Measurements from ENCODE around the gene MEA1.

Gene MEA1

GRCh38 chr6:42969431-42969830, 44.3 kb downstream of the MEA1 start:
- DNase-seq: no peak

GRCh38 chr6:42968783-42969182, 45.0 kb downstream of the MEA1 start:
- DNase-seq: no peak

DNA sequence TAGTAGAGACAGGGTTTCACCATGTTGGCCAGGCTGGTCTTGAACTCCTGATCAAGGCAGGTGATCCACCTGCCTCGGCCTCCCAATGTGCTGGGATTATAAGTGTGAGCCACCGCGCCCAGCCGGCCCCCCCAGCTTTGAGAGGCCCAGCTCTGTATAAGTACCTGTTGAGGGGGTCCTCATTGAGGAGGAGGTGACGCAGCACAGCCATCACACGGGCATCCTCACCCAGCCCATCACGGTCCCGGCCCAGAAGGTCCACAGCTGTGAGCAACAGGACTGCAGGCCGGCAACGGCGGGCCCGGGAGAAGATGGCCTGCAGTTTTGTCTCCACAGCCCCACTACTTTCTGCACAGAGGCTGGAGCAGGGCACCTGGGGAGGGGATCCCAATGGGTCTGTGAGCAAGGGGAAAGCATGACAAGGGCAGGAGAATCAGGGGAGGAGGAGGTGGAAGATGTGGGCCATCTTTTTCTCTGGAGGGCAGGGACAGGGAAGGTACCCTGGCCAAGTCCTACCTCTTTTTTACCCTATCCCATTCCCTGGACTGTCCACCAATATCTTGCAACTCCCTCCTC, 45.5 kb downstream of the MEA1 start:
- no peak for DNase-seq

- DNase-seq: no peak
Observed at GRCh38 chr6:42967228-42967627, 46.5 kb downstream of the MEA1 start.

- DNase-seq: no peak
Observed at GRCh38 chr6:42966571-42966970, 47.2 kb downstream of the MEA1 start.

DNA sequence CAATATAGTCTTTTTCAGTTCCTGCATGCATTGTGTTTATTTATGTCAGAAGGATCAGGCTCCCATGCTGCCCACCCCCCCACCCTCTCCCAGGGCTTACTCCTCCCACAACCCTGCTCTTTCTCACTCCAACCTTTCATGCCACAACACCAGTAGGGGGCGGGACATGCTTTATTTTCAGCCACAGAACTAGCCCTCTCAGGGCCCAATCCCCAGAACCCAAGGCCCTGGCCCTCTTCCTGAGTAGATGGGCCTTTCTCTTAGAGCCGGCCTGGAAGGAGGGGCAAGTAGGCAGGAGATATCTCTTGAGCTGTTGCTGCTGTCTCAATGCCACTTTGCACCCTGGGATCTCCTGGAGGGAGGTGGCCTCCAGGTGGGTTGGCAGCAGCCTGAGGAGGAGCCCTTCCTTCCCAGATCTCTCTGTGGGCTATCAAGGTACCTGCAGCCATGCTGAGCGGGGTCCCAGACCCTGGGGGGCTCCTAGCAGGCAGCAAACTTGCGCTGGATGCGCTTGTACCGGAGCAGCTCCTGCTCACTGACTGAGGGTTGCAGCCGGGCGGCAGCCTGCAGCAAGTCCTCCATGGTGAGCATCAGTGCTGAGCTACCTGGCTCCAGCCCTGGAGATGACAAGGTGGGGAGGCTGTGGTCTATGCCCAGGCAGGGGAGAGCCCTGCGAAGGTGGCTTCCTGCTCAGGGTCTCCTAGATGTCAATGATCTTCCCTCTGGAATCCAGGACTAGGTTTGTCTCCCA, 49.7 kb downstream of the MEA1 start:
- DNase-seq: no peak

DNA sequence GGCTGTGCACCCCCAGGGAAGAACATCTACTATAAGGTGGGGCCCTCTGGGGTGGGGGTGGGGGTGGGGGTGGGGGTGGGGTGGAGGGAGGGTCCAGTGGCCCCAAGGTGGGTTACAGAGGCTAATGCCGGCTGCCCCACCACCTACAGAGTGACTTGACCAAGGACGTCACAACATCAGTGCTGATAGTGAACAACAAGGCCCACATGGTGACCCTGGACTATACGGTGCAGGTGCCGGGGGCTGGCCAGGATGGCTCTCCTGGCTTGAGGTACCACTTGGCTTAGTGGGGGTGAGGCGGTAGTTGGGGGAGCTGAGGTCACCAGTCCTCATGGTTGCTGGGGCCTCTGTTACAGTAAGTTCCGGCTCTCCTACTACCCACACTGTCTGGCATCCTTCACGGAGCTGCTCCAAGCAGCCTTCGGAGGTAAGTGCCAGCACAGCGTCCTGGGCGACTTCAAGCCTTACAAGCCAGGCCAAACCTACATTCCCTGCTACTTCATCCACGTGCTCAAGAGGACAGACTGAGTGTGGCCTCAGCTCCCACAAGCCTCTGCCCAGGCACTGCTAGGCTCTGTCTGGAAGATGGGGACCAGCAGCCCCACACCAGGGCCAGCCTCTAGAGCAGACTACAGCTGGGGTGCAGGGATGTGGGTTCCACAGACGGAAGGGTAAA, 50.4 kb downstream of the MEA1 start:
- DNase-seq: no peak

DNA sequence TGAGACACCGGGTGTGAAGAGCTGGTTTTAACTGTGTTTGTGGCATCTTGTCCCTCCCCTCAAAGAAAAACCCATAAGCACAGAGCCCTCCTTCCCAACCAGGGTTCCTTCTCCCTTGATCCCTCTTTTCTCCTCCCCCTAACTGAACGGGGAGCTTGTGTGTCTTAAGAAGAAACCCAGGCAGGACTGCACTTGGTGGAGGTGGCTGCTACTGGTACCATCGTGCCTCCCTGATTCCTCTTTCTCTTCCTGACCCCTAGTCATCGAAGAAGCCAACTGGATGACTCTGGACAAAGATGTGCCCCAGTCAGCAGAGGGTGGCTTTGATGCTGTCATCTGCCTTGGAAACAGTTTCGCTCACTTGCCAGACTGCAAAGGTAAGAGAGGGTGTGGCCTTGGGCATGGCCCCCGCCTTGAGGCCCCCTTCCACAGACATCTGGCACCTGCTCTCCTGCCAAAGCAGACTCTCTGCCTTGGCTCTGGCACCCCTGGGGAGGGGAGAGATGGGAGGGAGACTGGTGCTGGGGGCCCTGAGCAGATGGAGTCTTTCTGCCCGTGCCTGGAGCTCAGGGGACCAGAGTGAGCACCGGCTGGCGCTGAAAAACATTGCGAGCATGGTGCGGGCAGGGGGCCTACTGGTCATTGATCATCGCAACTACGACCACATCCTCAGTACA, 51.1 kb downstream of the MEA1 start:
- DNase-seq: no peak

- no peak for DNase-seq
Observed at GRCh38 chr6:42962096-42962495, 51.6 kb downstream of the MEA1 start.
